ENCODE results near the gene JPH4. TPM values are rescaled to one million over a fixed set of nuclear protein-coding genes. Genes with fewer than 3 reads are reported as not detected.

The JPH4 gene
- total RNA-seq, 2 experiments from 2014 or later: not detected

- Mint-ChIP-seq H3K27me3 (no peaks in the 10 kb centered on the region), H3K9me3 (no peaks in the 10 kb centered on the region), H3K27ac (no peak overlapping the region), H3K4me3 (no peak overlapping the region), H3K36me3 (no peaks in the 10 kb centered on the region), H3K4me1 (peaks cover 8% of the 10 kb centered on the region)
- ATAC-seq (ENCODE audit: low read depth) (no peak), DNase-seq (no peak)
- POLR2A ChIA-PET: no interaction called here
Measured at GRCh38 chr14:23525611-23526010, 53.0 kb downstream of the JPH4 start.

- no peaks in the 10 kb centered on the region for H3K9me3 Mint-ChIP-seq
- no peak for ATAC-seq (ENCODE audit: low read depth)
- no peak for DNase-seq
- H3K27me3 Mint-ChIP-seq: no peaks in the 10 kb centered on the region
- H3K4me1 Mint-ChIP-seq: peaks cover 1% of the 10 kb centered on the region
- H3K27ac Mint-ChIP-seq: no peak overlapping the region
- POLR2A ChIA-PET: no interaction called here
- H3K4me3 Mint-ChIP-seq: no peak overlapping the region
- no peaks in the 10 kb centered on the region for H3K36me3 Mint-ChIP-seq
Measured at GRCh38 chr14:23524954-23525353, 53.6 kb downstream of the JPH4 start.

- POLR2A ChIA-PET: no interaction called here
- Mint-ChIP-seq H3K27me3 (no peaks in the 10 kb centered on the region), H3K9me3 (no peaks in the 10 kb centered on the region), H3K27ac (no peak overlapping the region), H3K4me1 (no peaks in the 10 kb centered on the region), H3K36me3 (no peaks in the 10 kb centered on the region), H3K4me3 (no peak overlapping the region)
- DNase-seq (no peak), ATAC-seq (ENCODE audit: low read depth) (no peak)
Measured at GRCh38 chr14:23523229-23524016, 55.2 kb downstream of the JPH4 start.

- Mint-ChIP-seq H3K9me3 (no peaks in the 10 kb centered on the region), H3K4me1 (no peaks in the 10 kb centered on the region), H3K27me3 (no peaks in the 10 kb centered on the region), H3K36me3 (no peaks in the 10 kb centered on the region), H3K4me3 (no peak overlapping the region), H3K27ac (no peak overlapping the region)
- no peak for DNase-seq
- no peak for ATAC-seq (ENCODE audit: low read depth)
- POLR2A ChIA-PET: no interaction called here
Measured at GRCh38 chr14:23522643-23523198, 55.9 kb downstream of the JPH4 start.

GRCh38 chr14:23521785-23522640 lies 56.6 kb downstream of the JPH4 start:
- no peaks in the 10 kb centered on the region for H3K4me1 Mint-ChIP-seq
- H3K36me3 Mint-ChIP-seq: no peaks in the 10 kb centered on the region
- H3K27ac Mint-ChIP-seq: no peak overlapping the region
- DNase-seq: no peak
- no peak overlapping the region for H3K4me3 Mint-ChIP-seq
- no peaks in the 10 kb centered on the region for H3K9me3 Mint-ChIP-seq
- ATAC-seq (ENCODE audit: low read depth): no peak
- POLR2A ChIA-PET: no interaction called here
- H3K27me3 Mint-ChIP-seq: no peaks in the 10 kb centered on the region

GRCh38 chr14:23520899-23521533 lies 57.6 kb downstream of the JPH4 start:
- no peaks in the 10 kb centered on the region for H3K4me1 Mint-ChIP-seq
- ATAC-seq (ENCODE audit: low read depth) (no peak), DNase-seq (no peak)
- H3K4me3 Mint-ChIP-seq: no peak overlapping the region
- no peak overlapping the region for H3K27ac Mint-ChIP-seq
- H3K27me3 Mint-ChIP-seq: no peaks in the 10 kb centered on the region
- H3K9me3 Mint-ChIP-seq: no peaks in the 10 kb centered on the region
- POLR2A ChIA-PET: no interaction called here
- H3K36me3 Mint-ChIP-seq: no peaks in the 10 kb centered on the region

GRCh38 chr14:23518709-23519108 lies 59.9 kb downstream of the JPH4 start:
- Mint-ChIP-seq H3K27me3 (no peaks in the 10 kb centered on the region), H3K36me3 (peaks cover under 1% of the 10 kb centered on the region), H3K4me3 (no peak overlapping the region), H3K9me3 (no peaks in the 10 kb centered on the region), H3K4me1 (peaks cover 2% of the 10 kb centered on the region), H3K27ac (no peak overlapping the region)
- ATAC-seq (ENCODE audit: low read depth) (no peak), DNase-seq (no peak)
- POLR2A ChIA-PET: no interaction called here

Other genes with a start within 250 kb of the JPH4 start
- 1 to 10 TPM; 3.4 to 4.8 TPM for gene SLC22A17, start 225.9 kb downstream of the JPH4 start, total RNA-seq
- gene EFS, start 213.6 kb downstream of the JPH4 start, total RNA-seq: not detected
- gene IL25, start 206.0 kb downstream of the JPH4 start, total RNA-seq: under 1 TPM in 1 of 2 experiments, not detected in 1; 0.39 TPM
- gene CMTM5, start 201.7 kb downstream of the JPH4 start, total RNA-seq: not detected
- not detected for gene MYH6, start 170.5 kb downstream of the JPH4 start, total RNA-seq
- not detected for gene MYH7, start 143.1 kb downstream of the JPH4 start, total RNA-seq
- 10 to 100 TPM; 48.0 to 50.8 TPM for gene NGDN, start 109.1 kb downstream of the JPH4 start, total RNA-seq
- gene ZFHX2, start 27.0 kb downstream of the JPH4 start, total RNA-seq: 1 to 10 TPM in 1 of 2 experiments, under 1 TPM in 1; 0.75 to 1.4 TPM
- 10 to 100 TPM; 14.2 to 19.2 TPM for gene THTPA, start 22.5 kb downstream of the JPH4 start, total RNA-seq
- gene AP1G2, start 11.0 kb downstream of the JPH4 start, total RNA-seq: 100 to 1,000 TPM; 335 to 389 TPM
- gene DHRS2, start 57.6 kb upstream of the JPH4 start, total RNA-seq: under 1 TPM in 1 of 2 experiments, not detected in 1; 0.17 TPM

Data from activated naive CD8-positive, alpha-beta T cell treated with anti-CD3 and anti-CD28 coated beads, Interleukin-2, amount 10 ng/mL, durations not matched to agents 7 days and 5 days (primary cell).